Omental fat pad (tissue), 4 donors: ENCODE measurements around the gene RMI2. TPM values are rescaled to one million over a fixed set of nuclear protein-coding genes. Genes with fewer than 3 reads are reported as not detected.
"Not testable (repeated sequence)": the region's sequence is repeated elsewhere in the genome, so short reads cannot be mapped to it uniquely, and the experiment has no call there.

Experiments
- ATAC-seq: fragments of 150-250 bp; one replicate; pipeline ENCODE4 v1.9.1; 2016; ENCODE audit warnings: mild to moderate bottlenecking, moderate library complexity; ENCODE audit not compliant: low FRiP score
- DNase-seq: peaks from one replicate; pipeline ENCODE4 v3.0.0-alpha.2; 2019; ENCODE audit warnings: low spot score
- total RNA-seq, 4 donors: library from RNA; depleted of rRNA; stranded (reverse); fragments of >200 nt; gene quantifications; one replicate each; pipeline ENCODE4 v1.1.0, GENCODE V29; 2016
- TF ChIP-seq, protein P1 (sequence below), 3 donors: fragments of 450-650 bp; IDR thresholded peaks; one replicate each; pipeline ENCODE4 v1.5.1; 2016 to 2017; ENCODE audit warnings: antibody characterized with exemption in 3 of 3, mild to moderate bottlenecking in 3 of 3, moderate library complexity in 2 of 3

Gene RMI2
- total RNA-seq, 4 donors from 2014 or later: 0.72 to 1.7 (median 1.2) TPM; not detected in 1

DNA sequence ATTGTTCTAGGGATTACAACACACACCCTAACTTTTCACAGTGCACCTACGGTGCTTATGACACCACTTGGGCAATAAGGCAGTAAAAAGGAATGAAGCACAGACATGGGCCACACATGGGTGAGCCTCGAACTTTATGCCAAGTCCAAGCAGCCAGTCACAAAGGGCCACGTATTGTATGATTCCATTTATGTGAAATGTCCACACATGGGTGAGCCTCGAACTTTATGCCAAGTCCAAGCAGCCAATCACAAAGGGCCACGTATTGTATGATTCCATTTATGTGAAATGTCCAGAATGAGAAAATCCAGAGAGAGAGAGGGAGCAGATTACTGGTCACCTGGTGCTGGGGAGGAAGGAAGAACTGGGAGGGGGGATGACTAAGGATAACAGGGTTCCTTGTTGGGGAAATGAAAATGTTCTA is 22.2 kb downstream of the RMI2 start:
- no peak for DNase-seq
- TF ChIP-seq, protein P1, sequence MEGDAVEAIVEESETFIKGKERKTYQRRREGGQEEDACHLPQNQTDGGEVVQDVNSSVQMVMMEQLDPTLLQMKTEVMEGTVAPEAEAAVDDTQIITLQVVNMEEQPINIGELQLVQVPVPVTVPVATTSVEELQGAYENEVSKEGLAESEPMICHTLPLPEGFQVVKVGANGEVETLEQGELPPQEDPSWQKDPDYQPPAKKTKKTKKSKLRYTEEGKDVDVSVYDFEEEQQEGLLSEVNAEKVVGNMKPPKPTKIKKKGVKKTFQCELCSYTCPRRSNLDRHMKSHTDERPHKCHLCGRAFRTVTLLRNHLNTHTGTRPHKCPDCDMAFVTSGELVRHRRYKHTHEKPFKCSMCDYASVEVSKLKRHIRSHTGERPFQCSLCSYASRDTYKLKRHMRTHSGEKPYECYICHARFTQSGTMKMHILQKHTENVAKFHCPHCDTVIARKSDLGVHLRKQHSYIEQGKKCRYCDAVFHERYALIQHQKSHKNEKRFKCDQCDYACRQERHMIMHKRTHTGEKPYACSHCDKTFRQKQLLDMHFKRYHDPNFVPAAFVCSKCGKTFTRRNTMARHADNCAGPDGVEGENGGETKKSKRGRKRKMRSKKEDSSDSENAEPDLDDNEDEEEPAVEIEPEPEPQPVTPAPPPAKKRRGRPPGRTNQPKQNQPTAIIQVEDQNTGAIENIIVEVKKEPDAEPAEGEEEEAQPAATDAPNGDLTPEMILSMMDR (IDR thresholded peaks at IDR 0.05): no peak
- ATAC-seq: no peak

DNA sequence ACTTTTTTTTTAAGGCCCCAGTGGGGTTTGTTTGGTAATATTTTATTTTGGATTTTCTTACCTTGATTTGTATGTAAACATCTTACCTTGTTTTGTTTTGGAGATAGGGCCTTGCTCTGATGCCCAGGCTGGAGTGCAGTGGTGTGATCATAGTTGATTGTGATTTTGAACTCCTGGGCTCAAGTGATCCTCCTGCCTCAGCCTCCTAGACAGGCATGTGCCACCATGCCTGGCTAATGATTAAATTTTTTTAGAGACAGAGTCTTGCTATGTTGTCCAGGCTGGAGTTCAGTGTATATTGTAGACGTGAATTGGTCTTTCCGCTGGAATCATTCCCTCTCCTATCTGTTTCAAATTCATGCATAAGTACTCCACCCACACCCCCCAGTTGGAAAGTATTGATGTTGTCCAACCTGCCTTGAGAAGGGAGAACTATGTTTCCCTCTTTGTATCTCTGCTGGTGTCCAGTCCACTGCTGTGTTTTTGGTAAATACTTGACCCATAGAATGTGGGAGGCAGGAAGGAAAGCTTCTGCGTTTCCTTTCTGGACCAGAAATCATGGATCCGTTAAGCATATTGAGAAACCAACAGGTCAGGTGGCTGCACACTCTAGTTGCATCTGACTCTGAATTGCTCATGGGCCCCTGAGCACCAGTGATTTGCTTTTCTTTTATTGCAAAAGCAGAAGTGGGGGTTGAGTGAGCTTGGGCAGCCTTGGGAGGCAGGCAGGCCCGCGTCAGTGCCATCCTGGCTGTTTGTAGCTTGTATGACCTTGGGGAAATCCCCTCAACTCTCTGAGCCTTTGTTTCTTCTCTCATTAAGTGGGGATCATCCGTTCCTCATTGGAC is 25.0 kb downstream of the RMI2 start:
- TF ChIP-seq, protein P1 (IDR thresholded peaks at IDR 0.05): no peak
- DNase-seq (no peak), ATAC-seq (peak; percentile 39)

DNA sequence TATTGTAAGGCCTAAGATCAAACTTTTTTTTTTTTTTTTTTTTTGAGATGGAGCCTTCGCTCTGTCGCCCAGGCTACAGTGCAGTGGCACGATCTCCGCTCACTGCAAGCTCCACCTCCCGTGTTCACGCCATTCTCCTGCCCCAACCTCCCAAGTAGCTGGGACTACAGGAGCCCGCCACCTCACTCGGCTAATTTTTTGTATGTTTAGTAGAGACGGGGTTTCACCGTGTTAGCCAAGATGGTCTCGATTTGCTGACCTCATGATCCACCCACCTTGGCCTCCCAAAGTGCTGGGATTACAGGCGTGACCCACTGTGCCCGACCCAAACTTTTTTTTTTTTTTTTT is 25.6 kb downstream of the RMI2 start:
- not testable (repeated sequence) for DNase-seq, ATAC-seq

DNA sequence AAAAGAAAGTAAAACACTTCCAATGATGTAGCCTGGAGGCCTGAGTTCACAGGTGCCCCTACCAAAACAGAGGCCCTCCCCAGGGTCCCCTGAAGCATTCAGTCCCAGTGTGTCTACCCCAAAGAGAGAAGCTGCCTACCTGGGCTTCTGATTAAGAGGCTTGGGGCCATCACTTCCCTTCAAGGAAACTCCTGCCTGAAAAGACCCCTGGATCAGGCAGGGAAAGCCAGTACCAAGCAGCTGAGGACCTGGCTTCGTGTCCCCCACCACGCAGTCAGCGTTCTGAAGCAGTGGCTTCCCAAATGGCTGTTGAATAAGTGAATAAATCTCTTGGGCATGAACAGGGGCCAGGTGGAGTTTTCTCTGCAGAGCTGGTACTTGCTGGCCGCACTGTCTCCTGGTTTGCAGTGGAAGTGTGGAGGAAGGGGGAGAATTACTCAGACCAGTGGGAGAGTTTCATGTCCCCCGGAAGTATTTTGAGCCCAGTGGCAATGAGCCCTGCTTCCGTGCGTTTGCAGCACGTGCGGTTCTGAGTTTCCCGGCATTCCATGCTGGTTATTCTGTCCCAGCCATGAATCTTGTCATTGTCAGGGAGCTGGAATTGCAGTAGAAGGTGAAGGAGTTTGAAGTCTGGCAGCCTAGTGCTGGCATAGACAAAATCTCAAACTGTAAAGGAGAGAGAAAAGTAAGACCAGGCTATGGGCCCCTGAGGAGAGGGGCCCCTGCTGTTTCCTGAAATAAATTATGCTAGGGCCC is 27.0 kb downstream of the RMI2 start:
- TF ChIP-seq, protein P1 (IDR thresholded peaks at IDR 0.05): no peak
- ATAC-seq (no peak), DNase-seq (no peak)

DNA sequence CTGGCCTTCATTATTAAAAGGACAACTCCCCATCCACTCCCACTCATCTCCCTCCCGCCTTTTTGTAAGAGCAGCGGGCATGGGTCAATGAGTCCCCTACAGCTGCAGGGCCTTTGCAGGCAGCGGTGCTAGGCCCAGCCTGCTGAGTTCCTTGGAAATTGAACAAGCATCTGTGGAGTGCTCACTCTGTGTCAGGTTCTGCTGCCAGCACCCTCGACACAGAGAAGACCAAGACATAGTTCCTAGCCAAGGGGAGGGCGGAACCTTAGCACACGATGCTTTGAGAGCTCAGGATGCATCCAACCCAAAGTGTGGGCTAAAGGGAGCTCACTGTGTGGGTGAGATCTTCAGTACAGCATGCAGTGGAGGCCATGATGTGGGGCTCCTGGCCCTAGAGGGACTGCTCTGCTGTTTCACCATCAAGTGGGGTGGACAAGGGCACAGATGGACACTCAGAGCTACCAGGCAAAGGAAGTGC is 27.6 kb downstream of the RMI2 start:
- ATAC-seq (no peak), DNase-seq (no peak)
- TF ChIP-seq, protein P1 (IDR thresholded peaks at IDR 0.05): no peak

DNA sequence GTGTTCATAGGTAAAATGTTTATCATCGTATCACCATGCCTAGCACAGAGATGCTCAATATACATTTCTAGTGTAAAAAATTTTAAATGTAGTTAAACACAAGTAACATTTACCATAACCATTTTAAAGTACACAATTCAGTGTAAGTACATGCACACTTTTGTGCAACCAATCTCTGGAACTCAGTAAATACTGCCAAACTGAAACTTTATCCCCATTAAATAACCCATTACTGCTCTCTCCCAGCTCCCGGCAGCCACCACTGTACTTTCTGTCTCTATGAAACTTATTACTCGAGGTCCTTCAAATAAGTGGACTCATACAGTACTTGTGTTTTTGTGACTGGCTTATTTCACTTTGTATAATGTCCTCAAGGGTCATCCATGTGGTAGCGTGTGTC is 29.0 kb downstream of the RMI2 start:
- DNase-seq (no peak), ATAC-seq (no peak)
- TF ChIP-seq, protein P1 (IDR thresholded peaks at IDR 0.05): no peak

DNA sequence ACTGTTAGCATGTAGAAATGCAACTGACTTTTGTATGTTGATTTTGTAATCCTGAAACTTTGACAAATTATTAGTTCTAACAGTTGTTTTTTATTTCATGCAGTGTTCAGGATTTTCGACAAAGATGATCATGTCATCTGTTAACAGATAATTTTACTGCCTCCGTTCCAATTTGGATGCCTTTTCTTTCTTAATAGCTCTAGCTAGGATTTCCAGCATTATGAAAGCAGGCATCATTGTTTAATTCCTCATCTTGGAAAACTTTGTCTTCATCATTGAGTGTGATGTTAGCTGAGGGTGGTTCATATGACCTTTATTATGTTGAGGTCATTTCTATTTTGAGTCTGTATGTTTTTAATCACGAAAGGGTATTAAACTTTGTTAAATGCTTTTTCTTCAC is 31.9 kb downstream of the RMI2 start:
- DNase-seq: no peak
- ATAC-seq: no peak
- TF ChIP-seq, protein P1 (IDR thresholded peaks at IDR 0.05): no peak

DNA sequence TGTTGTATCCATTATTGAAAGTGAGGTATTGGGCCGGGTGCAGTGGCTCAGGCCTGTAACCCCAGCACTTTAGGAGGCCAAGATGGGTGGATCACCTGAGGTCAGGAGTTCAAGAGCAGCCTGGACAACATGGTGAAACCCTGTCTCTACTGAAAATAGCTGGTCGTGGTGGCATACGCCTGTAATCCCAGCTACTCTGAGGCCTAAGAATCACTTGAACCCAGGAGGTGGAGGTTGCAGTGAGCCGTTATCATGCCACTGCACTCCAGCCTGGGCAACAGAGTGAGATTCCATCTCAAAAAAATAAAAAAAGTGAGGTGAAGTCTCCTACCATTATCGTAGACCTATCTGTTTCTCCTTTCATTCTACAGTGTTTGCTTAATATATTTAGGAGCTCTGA is 33.7 kb downstream of the RMI2 start:
- DNase-seq, ATAC-seq: not testable (repeated sequence)
